Fibroblast of gingiva (primary cell): ENCODE measurements around the gene SEMA7A.
"Not testable (repeated sequence)": the region's sequence is repeated elsewhere in the genome, so short reads cannot be mapped to it uniquely, and the experiment has no call there.

ENCODE experiments used
- DNase-seq: peaks from one replicate; pipeline ENCODE4 v3.0.0-alpha.2; 2011; ENCODE audit warnings: low read depth

SEMA7A gene

GRCh38 chr15:74373056-74373650 lies 60.6 kb downstream of the SEMA7A start:
- DNase-seq, result no peak

- no peak for DNase-seq
Observed at GRCh38 chr15:74370471-74370870, 63.3 kb downstream of the SEMA7A start.

- no peak for DNase-seq
Observed at GRCh38 chr15:74369756-74370155, 64.0 kb downstream of the SEMA7A start.

- DNase-seq, result no peak
Observed at GRCh38 chr15:74369084-74369745, 64.5 kb downstream of the SEMA7A start.

- DNase-seq, result no peak
Observed at GRCh38 chr15:74368121-74368520, 65.6 kb downstream of the SEMA7A start.

- no peak for DNase-seq
Observed at GRCh38 chr15:74367296-74367854, 66.4 kb downstream of the SEMA7A start, which contains the start of gene CYP11A1. Gene CYP11A1, minus strand, starts transcription at chr15:74367646. Its CDS starts 61 bp downstream, at chr15:74367585.

GRCh38 chr15:74365598-74366445 lies 67.9 kb downstream of the SEMA7A start:
- peak; percentile 59 for DNase-seq

GRCh38 chr15:74364936-74365597 lies 68.7 kb downstream of the SEMA7A start:
- DNase-seq, result no peak

- no peak for DNase-seq
Observed at GRCh38 chr15:74362482-74362881, 71.3 kb downstream of the SEMA7A start.

- DNase-seq, result not testable (repeated sequence)
Observed at GRCh38 chr15:74360855-74361254, 72.9 kb downstream of the SEMA7A start.

- not testable (repeated sequence) for DNase-seq
Observed at GRCh38 chr15:74359376-74359775, 74.4 kb downstream of the SEMA7A start.
